GM12878 (cell line): ENCODE results near the gene ME1. TPM values are rescaled to one million over a fixed set of nuclear protein-coding genes. Genes with fewer than 3 reads are reported as not detected.

ENCODE experiments used
- BACH1 ChIP-seq: fragments of 450-650 bp; IDR thresholded peaks from 2 replicates; pipeline ENCODE4 v1.6.1; 2017; ENCODE audit warnings: mild to moderate bottlenecking, borderline replicate concordance
- BCL11A ChIP-seq: IDR thresholded peaks from 2 replicates; pipeline ENCODE4 v1.6.1; 2011; ENCODE audit warnings: low read depth, low read length
- BCL3 ChIP-seq: IDR thresholded peaks from 2 replicates; pipeline ENCODE4 v1.6.1; 2011; ENCODE audit warnings: borderline replicate concordance, low read depth, mild to moderate bottlenecking, moderate library complexity, low read length; ENCODE audit not compliant: insufficient read depth, poor library complexity, severe bottlenecking
- BMI1 ChIP-seq: fragments of 450-650 bp; IDR thresholded peaks from 2 replicates; pipeline ENCODE4 v1.6.1; 2016; ENCODE audit warnings: mild to moderate bottlenecking, moderate library complexity, borderline replicate concordance
- CEBPZ ChIP-seq: fragments of 150-350 bp; IDR thresholded peaks from 2 replicates; pipeline ENCODE4 v1.6.1; 2016; ENCODE audit warnings: low read depth, low read length
- CHD4 ChIP-seq: fragments of 200-600 bp; sonication (generic); IDR thresholded peaks from 2 replicates; pipeline ENCODE4 v1.6.1; 2016; ENCODE audit warnings: mild to moderate bottlenecking
- ESRRA ChIP-seq: IDR thresholded peaks from 2 replicates; pipeline ENCODE4 v1.6.1; 2012; ENCODE audit warnings: mild to moderate bottlenecking, low read length, improper control_type of control experiment
- KDM1A ChIP-seq: fragments of 200-600 bp; sonication (generic); IDR thresholded peaks from 2 replicates; pipeline ENCODE4 v1.6.1; 2016; ENCODE audit warnings: borderline replicate concordance
- TCF7 ChIP-seq: IDR thresholded peaks from 2 replicates; pipeline ENCODE4 v1.6.1; 2014; ENCODE audit warnings: antibody characterized with exemption, borderline replicate concordance
- polyA plus RNA-seq, 11 experiments: library from polyadenylated mRNA; depleted of rRNA in 4 of 11; unstranded in 6 of 11; stranded (reverse) in 5 of 11; fragments of >200 nt; fragmentation: Nextera tagmentation in 4 of 11; fragmentation: Illumina TruSeq in 1 of 11; extraction: Ambion mirVana in 4 of 11; extraction: Trizol in 1 of 11; gene quantifications; 1 replicate in 1 of 11; 2 replicates in 10 of 11; pipeline versions ENCODE4 v1.2.1 to v1.2.3, GENCODE V29; 2011 to 2016; ENCODE audit warnings: inconsistent platforms in 2 of 11, missing spikeins in 2 of 11, low read depth in 1 of 11
- total RNA-seq, 4 experiments: library from RNA; depleted of rRNA in 3 of 4; stranded (reverse); fragments of >200 nt in 3 of 4; fragmentation: Illumina TruSeq in 1 of 4; extraction: Trizol in 1 of 4; gene quantifications; 2 replicates each; pipeline versions ENCODE4 v1.2.1 to v1.2.3, GENCODE V29; 2013 to 2021
- TF ChIP-seq, protein P1 (sequence below): fragments of 450-650 bp; IDR thresholded peaks from 2 replicates; pipeline ENCODE4 v1.6.1; 2016; ENCODE audit warnings: mild to moderate bottlenecking
- TF ChIP-seq, protein P2 (sequence below): fragments of 450-650 bp; IDR thresholded peaks from 2 replicates; pipeline ENCODE4 v1.6.1; 2017; ENCODE audit warnings: mild to moderate bottlenecking, moderate library complexity
- TF ChIP-seq, protein P3 (sequence below): fragments of 450-650 bp; conservative IDR thresholded peaks from 2 replicates; pipeline ENCODE4 v1.6.1; 2017; ENCODE audit warnings: mild to moderate bottlenecking, moderate library complexity

Gene ME1
- total and polyA plus RNA-seq, 10 of the 15 experiments (the other 5 are each of a cell fraction or from before 2014, with no cell fraction given), result 3.6 to 11.8 (median 8.4) TPM

- TF ChIP-seq, protein P1, sequence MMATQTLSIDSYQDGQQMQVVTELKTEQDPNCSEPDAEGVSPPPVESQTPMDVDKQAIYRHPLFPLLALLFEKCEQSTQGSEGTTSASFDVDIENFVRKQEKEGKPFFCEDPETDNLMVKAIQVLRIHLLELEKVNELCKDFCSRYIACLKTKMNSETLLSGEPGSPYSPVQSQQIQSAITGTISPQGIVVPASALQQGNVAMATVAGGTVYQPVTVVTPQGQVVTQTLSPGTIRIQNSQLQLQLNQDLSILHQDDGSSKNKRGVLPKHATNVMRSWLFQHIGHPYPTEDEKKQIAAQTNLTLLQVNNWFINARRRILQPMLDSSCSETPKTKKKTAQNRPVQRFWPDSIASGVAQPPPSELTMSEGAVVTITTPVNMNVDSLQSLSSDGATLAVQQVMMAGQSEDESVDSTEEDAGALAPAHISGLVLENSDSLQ, result no peak
- no peak for TF ChIP-seq ESRRA
- no peak for TF ChIP-seq BACH1
- TF ChIP-seq KDM1A, result no peak
- TF ChIP-seq BCL3, result peak; percentile 47
- TF ChIP-seq BCL11A, result peak; percentile 82; the same call in 1 of the 2 replicates
- no peak for TF ChIP-seq CHD4
- TF ChIP-seq, protein P2, sequence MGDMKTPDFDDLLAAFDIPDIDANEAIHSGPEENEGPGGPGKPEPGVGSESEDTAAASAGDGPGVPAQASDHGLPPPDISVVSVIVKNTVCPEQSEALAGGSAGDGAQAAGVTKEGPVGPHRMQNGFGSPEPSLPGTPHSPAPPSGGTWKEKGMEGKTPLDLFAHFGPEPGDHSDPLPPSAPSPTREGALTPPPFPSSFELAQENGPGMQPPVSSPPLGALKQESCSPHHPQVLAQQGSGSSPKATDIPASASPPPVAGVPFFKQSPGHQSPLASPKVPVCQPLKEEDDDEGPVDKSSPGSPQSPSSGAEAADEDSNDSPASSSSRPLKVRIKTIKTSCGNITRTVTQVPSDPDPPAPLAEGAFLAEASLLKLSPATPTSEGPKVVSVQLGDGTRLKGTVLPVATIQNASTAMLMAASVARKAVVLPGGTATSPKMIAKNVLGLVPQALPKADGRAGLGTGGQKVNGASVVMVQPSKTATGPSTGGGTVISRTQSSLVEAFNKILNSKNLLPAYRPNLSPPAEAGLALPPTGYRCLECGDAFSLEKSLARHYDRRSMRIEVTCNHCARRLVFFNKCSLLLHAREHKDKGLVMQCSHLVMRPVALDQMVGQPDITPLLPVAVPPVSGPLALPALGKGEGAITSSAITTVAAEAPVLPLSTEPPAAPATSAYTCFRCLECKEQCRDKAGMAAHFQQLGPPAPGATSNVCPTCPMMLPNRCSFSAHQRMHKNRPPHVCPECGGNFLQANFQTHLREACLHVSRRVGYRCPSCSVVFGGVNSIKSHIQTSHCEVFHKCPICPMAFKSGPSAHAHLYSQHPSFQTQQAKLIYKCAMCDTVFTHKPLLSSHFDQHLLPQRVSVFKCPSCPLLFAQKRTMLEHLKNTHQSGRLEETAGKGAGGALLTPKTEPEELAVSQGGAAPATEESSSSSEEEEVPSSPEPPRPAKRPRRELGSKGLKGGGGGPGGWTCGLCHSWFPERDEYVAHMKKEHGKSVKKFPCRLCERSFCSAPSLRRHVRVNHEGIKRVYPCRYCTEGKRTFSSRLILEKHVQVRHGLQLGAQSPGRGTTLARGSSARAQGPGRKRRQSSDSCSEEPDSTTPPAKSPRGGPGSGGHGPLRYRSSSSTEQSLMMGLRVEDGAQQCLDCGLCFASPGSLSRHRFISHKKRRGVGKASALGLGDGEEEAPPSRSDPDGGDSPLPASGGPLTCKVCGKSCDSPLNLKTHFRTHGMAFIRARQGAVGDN, result no peak
- TF ChIP-seq CEBPZ, result no peak
- TF ChIP-seq, protein P3, sequence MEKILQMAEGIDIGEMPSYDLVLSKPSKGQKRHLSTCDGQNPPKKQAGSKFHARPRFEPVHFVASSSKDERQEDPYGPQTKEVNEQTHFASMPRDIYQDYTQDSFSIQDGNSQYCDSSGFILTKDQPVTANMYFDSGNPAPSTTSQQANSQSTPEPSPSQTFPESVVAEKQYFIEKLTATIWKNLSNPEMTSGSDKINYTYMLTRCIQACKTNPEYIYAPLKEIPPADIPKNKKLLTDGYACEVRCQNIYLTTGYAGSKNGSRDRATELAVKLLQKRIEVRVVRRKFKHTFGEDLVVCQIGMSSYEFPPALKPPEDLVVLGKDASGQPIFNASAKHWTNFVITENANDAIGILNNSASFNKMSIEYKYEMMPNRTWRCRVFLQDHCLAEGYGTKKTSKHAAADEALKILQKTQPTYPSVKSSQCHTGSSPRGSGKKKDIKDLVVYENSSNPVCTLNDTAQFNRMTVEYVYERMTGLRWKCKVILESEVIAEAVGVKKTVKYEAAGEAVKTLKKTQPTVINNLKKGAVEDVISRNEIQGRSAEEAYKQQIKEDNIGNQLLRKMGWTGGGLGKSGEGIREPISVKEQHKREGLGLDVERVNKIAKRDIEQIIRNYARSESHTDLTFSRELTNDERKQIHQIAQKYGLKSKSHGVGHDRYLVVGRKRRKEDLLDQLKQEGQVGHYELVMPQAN, result no peak
- no peak for TF ChIP-seq BMI1
- TF ChIP-seq TCF7, result no peak
Measured at GRCh38 chr6:83292900-83293843, 137.7 kb downstream of the ME1 start (continued).
